Fibroblast of pulmonary artery (primary cell): ENCODE measurements around the gene GNAI1.
A peak's percentile ranks its signal among the peaks of the same experiment; 100 is the strongest.

Source experiments
- DNase-seq: peaks from one replicate; pipeline ENCODE4 v3.0.0-alpha.2; 2010; ENCODE audit warnings: low read depth
- H3K4me3 ChIP-seq: replicated peaks from 2 replicates; pipeline ENCODE4 v1.5.1; 2011; ENCODE audit warnings: low read depth, mild to moderate bottlenecking, control low read depth, low read length, moderate library complexity
- CTCF ChIP-seq: IDR thresholded peaks from 2 replicates; pipeline ENCODE4 v1.5.1; 2011; ENCODE audit warnings: mild to moderate bottlenecking, control low read depth, low read length, inconsistent platforms; ENCODE audit errors: missing control alignments

Gene GNAI1

GRCh38 chr7:80131675-80132435 is 2.8 kb upstream of the GNAI1 start:
- no peak overlapping the region for H3K4me3 ChIP-seq
- TF ChIP-seq CTCF, result no peak
- DNase-seq, result no peak

- no peak overlapping the region for H3K4me3 ChIP-seq
- DNase-seq, result no peak
- TF ChIP-seq CTCF, result no peak
These were observed 2.0 kb upstream of the GNAI1 start for GRCh38 chr7:80132594-80132993.

GRCh38 chr7:80133361-80134114 is 1.1 kb upstream of the GNAI1 start:
- DNase-seq, result peak; percentile 35
- peak overlapping the region; percentile 86 for H3K4me3 ChIP-seq
- peak; percentile 9 for TF ChIP-seq CTCF

- no peak for DNase-seq
- no peak for TF ChIP-seq CTCF
- H3K4me3 ChIP-seq, result peak overlapping the region; percentile 86
These were observed 506 bp upstream of the GNAI1 start for GRCh38 chr7:80134115-80134535.

- TF ChIP-seq CTCF, result no peak
- peak; percentile 29 for DNase-seq
- peak overlapping the region; percentile 86 for H3K4me3 ChIP-seq
These were observed 876 bp downstream of the GNAI1 start for GRCh38 chr7:80135309-80136104.

GRCh38 chr7:80136261-80137055 is 1.8 kb downstream of the GNAI1 start:
- TF ChIP-seq CTCF, result no peak
- peak overlapping the region; percentile 86 for H3K4me3 ChIP-seq
- peak; percentile 34 for DNase-seq
